Medulla oblongata (tissue), 1 donor: ENCODE results near the gene TTC23L.

Experiments
- DNase-seq: peaks from one replicate; pipeline ENCODE4 v3.0.0-alpha.2; 2015; ENCODE audit errors: extremely low spot score

Gene TTC23L

DNA sequence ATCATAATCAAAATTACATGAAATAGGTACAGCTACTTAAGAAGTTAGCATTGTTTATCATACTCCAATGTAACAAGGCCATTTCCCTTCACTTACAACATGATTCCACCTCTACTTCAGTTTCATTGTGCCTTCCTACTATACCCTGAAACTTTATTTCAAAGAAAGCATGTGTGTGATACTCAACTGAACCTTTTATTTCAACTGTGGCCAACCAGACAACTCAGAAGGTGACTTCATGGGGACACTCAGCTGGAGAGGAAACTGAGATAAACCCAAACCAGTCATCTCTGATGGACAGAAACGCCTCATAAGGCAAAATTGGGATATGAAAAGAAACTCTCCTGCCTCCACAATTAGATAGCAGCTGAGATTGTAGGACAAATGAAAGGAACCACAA is 5.9 kb upstream of the TTC23L start:
- DNase-seq: no peak

DNA sequence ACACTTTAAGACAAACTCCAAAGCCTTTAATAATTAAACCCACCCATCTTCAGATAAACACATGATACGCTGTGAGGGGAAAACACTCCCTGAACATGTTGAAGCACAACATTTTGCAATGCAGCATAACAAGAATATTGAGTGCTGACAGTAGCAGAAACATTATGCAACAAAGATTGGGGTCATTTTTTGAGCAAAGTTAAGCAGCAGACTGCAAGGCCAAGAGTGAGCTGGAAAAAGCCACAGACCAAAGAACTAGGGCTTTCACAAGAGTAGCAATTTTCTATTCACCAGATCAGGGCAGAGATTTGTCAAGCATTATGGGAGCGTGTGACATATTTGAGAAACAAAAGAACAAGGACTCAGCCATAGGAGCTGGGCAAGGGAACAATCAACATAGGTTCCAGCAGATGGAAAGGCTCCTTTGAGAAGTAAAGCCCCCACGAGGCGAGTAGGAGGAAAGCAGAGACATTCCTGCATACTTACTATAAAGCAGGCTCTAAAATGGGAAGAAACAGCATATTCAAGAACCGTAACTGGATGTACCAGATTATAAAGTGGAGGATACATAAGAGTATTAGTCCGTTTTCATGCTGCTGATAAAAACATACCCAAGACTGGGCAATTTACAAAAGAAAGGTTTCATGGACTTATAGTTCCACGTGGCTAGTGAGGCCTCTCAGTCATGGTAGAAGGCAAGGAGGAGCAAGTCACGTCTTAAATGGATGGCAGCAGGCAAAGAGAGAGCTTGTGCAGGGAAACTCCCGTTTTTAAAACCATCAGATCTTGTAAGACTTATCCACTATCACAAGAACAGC is 4.8 kb upstream of the TTC23L start:
- DNase-seq: no peak

DNA sequence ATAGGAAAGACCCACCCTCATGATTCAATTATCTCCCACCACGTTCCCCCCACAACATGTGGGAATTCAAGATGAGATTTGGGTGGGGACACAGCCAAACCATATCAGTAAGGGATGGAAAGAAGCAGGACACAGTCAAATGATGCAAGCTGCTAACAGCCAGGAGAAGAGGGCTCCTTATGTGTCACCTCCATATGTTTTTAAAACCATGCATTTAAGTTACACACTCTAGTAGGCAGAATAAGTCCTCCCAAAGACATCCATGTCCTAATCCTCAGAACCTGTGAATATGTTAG is 4.2 kb upstream of the TTC23L start:
- DNase-seq: no peak

DNA sequence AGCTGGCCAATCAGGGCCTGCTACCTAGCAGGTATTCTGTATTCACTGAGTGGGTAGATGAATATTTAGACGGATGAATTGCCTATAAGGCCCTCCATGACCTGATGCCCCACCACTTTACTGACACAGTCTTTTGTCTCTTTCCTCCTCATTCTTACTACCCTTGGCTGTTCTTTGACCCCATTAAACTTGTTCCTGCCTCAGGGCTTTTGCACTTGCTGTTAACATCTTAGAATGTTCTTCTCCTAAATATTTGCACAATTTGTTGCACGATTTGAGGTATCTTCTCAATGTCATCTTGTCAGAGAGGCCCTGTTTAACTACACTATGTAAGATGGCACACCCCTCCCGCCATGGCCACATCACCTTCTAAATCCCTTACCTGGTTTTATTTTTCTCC is 3.3 kb upstream of the TTC23L start:
- DNase-seq: no peak

DNA sequence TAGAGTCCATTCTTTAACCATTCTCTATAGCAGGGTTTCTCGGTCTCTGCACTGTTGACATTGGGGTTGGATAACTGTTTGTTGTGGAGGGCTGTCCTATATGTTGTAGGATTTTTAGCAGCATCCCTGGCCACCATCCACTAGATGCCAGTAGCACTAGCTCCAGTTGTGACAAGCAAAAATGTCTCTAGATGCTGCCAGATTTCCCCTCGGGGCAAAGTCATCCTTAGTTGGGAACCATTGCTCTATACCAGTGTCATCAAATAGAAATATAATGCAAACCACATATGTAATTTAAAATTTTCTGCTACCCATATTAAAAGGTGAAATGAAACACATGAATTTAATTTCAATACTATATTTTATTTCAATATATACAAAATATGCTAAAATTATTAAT is 2.9 kb downstream of the TTC23L start:
- no peak for DNase-seq

DNA sequence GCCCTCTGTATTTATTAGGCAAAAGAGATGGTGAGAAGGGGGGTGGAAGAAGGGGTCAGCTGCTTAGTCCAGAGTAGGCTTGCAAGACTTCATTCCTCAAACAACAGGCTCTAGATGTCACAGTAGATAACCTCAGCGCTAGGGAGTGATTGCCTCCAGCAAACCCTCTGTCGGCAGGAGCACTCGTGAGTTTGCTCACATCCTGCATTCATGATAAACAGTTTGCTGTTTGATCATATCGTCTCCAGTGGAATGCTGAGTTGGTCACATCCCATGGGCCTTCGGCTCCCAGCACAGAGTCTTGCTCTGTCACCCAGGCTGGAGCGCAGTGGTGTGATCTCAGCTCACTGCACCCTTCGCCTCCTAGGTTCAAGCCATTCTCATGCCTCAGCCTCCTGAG is 3.6 kb downstream of the TTC23L start:
- DNase-seq: no peak

DNA sequence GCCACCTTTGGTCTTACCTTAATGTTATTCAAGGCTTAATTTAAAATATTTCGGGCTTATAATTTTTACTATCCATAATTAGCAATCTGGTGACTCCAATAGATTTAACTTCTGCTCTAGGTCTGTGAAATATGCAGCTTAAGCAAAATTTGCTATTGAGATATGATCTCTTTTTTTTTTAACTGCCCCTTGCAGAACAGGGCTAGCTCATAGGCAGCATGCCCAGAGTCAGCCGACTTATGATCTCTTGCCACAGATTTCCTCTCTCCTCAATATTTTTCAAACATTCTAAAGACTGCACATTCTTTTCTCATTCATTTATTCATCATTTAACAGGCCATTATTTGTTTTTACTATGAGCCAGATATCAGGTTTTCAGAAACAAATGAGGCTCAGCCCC is 4.5 kb downstream of the TTC23L start:
- DNase-seq: no peak

DNA sequence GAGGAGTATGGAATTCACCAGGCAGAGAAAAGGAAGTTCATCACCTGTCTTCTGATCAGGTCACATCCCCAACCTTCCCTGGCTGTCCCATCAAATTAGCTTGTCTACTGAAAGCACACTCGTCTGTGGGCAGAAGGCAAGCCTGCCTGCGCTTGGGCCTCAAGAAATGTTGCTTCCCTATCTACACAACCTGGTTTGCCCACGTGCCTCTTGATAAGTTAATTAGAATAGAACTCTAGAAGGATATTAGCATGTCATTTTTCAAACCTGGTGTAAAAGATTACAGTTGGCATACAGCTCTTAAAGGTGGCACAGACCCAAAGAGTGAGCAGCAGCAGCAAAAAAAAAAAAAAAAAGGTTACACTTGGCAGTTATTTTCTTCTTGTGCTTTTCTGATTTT is 5.1 kb downstream of the TTC23L start:
- DNase-seq: no peak

DNA sequence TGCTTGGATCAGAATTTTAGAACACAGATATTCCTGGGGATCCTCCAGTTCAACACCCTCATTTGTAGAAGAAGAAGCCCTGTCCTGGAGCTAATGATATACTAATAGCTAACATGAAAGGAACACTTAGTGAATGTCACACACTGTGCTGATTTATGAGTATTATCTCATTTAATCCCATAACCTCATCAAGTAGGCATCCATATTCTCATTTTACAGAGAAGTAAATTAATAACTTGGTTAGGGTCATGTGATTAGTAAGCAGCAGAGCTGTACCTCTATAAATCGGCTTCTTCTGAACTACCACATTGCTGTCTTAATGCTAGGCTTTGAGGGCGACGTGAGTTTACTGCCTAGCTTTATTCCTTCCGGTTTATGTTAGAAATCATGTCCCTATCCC is 6.0 kb downstream of the TTC23L start:
- DNase-seq: no peak

DNA sequence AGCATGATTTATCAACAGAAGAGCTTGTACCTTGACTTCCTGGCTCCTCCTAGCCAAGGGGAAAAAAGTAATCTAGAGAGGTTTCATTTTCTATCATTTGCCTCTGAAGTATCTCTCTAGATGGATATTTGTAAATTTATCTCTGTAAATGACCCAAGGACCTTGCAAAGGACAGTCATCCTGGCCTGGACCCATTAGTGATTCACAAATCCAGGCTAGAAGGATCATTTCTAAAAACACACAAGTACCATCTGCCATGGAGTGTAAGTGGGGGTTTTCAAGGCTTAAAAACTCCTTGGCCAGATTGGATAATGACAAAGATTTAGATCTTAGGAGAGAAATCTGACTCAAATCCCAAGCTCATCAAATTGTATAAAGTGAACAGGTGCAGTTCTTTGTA is 8.1 kb downstream of the TTC23L start:
- DNase-seq: no peak

DNA sequence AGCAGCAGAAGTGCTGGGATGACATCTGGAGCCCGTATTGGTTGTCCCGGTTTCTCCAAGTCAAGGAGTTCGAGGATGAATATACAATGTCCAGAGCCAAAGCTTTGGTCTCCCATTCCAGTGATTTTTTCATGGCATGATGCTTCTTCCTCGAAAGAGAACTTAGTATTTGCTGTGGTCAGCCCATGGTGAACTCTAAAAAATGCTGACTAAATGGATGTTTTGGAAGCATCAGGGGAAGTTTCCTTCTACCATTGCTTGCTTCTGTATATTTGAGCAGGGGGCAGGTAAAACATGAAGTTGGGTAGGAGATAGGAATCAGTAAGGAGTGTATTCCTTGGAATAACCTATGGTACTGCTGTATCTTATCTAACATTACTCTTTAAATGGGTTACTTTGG is 8.6 kb downstream of the TTC23L start:
- DNase-seq: no peak

DNA sequence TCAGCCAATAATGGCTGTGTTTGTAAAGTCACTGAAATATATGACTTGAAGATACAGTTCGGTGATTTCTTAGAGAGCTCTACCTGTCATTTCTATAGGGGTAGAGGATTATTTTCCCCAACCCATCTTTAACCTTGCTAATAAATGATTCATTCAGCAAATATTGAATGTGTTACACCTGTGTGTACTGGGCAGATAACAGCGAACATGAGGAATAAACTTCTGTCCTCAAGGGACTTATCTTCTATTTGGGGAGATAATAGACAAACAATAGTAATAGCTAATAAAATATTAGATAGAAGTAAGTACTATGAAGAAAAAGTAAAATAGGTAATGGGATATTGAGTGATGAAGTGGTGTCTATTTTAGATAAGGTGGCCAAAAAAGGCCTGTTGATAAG is 9.3 kb downstream of the TTC23L start:
- no peak for DNase-seq

DNA sequence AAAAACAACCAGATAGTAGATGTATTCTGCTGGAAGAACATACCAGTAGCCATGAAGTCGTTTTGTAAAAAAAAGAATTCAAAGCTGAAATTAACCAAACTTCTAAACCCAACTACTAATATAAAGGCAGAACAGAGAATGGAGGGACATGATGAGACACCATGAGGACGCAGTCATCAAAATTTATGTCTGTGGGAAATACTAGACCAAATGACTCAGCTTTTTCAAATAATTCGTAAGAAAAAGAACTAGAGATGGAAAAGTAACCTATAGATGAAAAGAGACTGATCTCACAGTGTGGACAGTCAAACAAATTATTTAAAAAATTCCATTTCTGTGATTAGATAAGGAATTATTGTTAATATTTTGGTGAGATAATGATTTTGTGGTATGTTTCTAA is 10.3 kb downstream of the TTC23L start:
- DNase-seq: no peak

DNA sequence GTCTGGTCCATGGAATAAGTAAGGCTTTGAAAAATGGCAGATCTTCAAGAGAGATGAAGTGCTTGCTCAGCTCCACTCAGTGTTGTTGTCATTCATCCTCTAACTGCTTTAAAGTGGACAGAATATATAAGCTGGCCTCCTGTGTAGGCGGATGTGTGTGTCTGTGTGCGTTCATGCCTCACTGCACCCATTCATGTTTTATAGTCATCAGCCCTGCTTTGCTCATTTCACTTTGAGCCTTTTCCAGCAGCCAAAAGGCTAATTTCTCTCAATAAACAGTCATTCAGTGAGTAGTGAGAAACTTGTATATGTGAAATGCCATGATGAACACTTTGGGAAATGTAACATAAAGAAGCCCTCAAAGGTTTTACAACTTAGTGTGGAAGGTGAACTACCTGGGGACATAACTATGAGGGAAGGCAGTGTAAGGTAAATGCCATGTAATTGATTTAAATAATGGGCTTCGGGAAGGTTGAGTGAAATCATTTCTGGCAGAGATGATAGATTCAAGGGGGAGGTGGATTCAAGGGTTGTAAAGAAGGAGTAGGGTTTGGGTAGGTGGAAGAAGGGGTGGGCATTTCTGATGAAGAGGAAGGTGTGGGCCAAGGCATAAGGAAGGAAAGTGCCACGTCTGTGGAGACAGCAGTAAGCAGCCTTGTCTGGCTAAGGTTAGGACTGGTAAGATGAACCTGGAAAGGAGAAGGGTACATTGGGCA is 15.7 kb downstream of the TTC23L start:
- DNase-seq: no peak

DNA sequence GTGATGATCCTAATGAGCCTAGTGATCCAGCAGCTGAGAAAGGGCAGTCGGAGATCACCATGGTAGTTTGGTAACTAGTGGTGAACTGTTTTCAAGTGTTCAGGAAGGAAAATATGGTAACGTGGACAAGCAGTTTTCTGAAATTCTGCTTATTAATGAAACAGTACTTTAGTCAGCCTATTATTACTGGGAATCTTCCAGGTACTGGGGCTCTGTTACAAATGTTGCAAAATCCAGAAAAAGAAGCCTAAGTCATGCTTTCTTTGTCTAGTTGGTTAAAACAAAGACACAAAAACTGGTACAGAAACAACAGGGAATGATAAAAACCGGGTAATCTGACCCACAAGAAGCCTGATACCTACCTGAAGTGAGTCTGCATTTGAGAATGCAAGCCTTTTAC is 18.2 kb downstream of the TTC23L start:
- DNase-seq: no peak

DNA sequence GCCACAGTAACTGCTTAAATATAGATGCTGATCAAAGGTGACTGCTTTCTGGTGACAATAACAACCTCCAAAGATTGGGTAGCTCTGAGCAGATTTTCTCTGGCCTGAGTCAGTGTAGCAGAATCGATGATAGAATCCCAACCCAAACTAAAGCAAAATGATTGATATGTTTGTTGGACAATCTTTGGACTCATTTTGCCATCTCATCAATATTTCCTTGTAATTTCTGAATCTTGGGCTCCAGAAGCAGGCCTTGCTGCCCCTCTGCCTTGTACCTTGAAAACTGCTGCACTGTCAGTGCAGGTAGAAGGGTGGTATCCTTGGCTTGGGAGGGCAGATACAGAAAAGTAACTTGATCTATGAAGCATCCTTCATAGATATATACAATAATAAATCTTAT is 18.9 kb downstream of the TTC23L start:
- DNase-seq: no peak

DNA sequence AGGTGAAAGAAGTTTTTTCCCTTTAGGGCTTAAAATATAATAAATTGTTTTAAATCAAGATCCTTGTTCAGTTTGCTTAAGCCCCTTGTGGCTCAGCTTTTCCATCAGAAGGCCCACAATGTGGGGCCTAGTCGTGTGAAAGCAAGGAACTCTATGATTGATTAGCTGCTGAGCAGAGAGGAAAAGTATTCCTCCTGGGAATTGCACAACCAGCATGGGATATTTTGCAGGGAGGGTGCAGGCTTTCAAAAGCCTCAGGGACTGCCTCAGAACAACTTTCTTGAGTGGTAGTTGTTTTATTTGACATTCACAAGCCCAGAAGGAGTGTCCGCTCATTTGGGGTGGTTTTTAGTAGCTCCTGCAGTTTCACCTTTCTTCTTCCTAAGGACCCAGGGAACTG is 19.8 kb downstream of the TTC23L start:
- no peak for DNase-seq

DNA sequence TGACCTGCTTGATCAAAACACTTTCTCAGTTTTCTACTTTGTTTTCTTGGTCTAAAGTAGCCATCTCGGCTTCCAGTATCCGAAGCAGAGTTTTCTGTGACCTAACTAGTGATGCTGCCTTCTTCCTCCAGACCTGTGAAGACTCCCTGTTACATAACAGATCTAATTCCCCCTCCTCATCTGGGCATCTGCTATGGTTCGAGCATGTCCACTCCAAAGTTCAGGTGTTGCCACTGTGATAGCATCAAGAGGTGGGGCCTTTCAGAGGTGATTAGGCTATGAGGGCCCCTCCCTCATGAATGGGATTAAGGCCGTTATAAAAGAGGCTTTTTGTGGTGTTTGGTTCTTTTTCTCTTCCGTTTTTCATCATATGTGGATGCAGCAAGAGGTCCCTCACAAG is 20.3 kb downstream of the TTC23L start:
- DNase-seq: no peak

DNA sequence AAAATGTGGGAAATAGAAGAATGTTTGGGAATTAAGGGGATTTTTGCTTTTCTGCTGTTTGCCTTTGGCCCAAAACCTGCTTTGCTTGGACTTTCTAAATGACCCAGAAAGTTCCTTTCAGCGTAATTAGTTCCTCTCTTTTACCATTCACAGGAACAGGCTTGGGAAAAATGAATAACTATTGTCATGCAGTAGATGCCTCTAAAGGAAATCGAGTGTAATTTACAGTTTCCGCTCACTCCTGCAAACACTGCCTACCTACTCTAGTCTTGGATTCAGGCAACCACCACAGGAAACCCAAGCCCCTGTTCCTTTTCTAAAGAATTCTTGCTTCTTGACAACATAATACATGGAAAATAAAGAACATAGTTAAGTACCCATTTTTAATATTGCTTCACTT is 25.0 kb downstream of the TTC23L start:
- no peak for DNase-seq

DNA sequence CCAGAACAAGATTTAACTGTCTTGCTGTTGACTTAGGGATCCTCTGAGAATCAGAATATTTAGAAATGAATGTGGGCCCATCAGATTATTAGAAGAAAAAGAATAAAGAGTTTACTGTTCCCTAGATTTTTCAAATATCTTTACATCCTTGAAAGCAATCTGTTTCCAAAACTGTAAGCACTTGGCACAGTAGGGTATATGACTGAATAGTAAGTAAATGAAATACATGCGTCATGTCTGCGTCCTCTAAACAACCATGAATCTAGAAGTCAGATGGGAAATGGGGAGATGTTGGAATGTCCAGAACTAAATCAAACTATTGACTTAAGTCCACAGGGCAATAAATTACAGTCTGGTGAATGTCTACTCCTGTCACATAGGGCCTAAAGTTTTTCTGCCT is 26.1 kb downstream of the TTC23L start:
- no peak for DNase-seq

DNA sequence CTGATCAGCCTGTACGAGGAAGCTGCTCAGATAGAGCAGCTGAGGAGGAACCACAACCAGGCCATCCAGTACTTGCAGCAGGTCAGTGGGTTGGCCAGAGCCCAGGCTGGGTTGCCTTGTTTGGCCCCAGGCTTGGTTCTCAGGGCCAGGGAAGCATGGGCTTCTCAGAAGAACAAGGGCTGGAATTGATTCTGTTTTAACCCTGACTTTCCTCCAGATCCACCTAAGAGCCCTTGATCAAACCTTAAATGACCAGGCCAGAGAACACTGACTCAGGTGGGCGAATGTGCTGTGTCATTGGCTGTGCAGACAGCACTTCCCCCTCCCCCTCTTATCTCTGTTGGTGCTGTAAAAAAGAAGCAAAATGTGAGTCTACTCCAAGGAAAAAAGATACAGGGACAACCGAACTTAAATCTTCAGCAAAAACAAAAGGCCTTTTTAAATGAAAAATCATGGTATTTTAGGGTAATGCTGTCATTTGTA is 28.1 kb downstream of the TTC23L start:
- DNase-seq: peak; percentile 40

DNA sequence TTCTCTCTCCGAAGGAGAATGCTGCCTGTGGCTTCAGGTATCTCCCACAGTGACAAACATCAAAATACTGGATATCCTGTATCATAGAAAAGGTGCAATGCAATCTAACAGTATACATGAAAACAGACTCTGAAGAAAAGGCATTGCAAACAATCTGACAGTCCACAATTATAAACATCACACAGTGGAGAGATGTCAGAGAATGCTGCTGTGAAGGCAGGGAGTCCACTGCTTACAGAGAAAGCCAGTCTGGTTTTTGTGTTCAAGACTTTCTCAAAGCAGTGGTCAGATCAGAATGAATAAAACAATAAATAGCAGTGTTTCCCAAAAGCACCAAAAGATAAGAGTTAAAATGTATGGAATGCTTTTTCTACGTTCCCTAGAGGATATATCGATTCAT is 28.7 kb downstream of the TTC23L start:
- peak; percentile 39 for DNase-seq

DNA sequence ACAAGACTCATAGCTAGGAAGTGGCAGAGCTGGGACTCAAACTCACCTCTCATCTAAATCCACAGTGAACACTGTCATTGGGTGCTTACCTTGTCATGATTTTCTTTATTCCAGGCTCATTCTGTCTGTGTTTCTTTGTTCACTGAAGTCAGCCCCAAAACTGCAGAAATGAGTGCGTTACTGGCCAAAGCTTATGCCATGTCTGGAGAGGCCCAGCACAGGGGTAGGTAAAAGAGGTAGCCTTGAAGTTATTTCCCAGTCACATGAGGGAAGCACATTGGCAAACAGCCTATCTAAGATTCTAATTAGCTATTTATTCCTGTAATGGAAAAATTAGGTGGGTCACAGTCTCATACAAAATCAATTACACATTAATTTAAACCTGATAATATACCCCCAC is 29.8 kb downstream of the TTC23L start:
- peak; percentile 37 for DNase-seq

DNA sequence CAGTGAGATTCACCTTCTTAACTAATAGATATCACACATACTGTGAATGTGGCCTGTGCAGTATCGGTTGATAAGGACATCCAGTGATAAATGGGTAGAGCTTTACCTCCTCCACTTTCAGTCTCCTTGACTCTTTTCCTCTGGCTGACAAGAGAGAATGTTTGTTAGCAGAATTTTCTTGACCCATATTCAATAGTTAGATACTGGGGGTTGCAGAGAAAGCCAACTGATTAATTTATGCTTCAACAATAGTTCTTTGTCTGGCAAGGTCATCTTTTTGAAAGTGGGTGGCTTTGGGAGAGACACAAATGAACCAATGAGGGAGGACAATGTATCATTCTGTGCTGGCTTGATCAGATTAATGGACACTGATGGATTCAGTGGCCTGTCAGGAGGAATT is 30.3 kb downstream of the TTC23L start:
- DNase-seq: peak; percentile 71
